H1 (cell line): Measurements from ENCODE around the gene ST13. TPM values are rescaled to one million over a fixed set of nuclear protein-coding genes. Genes with fewer than 3 reads are reported as not detected.

Experiments
- CTCF ChIA-PET: fragments of 300-600 bp; sonication (Branson Sonifier 250); formaldehyde crosslinking; loops from one replicate; lab custom pipeline; 2021; ENCODE audit not compliant: partially characterized antibody; lab: Charles Lee
- POLR2A ChIA-PET: fragments of 300-600 bp; sonication (Branson Sonifier 250); formaldehyde crosslinking; loops from one replicate; lab custom pipeline; 2021; ENCODE audit warnings: inconsistent platforms; ENCODE audit not compliant: partially characterized antibody; lab: Charles Lee
- DNase-seq, 2 experiments: peaks; one replicate each; pipeline versions ENCODE4 v3.0.0 to v3.0.0-alpha.2; 2010 to 2022; ENCODE audit warnings: low spot score in 2 of 2, low read depth in 1 of 2, mixed read lengths in 1 of 2
- FAIRE-seq: peaks from 2 replicates; lab custom pipeline; 2011; peaks lifted over from hg19 to GRCh38; lab: Jason Lieb, UNC
- H2AFZ ChIP-seq: 2 replicates; pipeline ENCODE4 v1.8.1; 2012; ENCODE audit warnings: low read length, inconsistent platforms
- H2AK5ac ChIP-seq: 2 replicates; pipeline ENCODE4 v1.6.1; 2013; ENCODE audit warnings: low read depth, low read length
- H2BK120ac ChIP-seq: replicated peaks from 2 replicates; pipeline ENCODE3; 2013; ENCODE audit warnings: low read depth, low read length, inconsistent platforms
- H2BK12ac ChIP-seq: 2 replicates; pipeline ENCODE4 v1.6.1; 2013; ENCODE audit warnings: low read depth, low read length
- H2BK15ac ChIP-seq: 2 replicates; pipeline ENCODE4 v1.6.1; 2013; ENCODE audit warnings: low read length
- H2BK20ac ChIP-seq: 2 replicates; pipeline ENCODE4 v1.6.1; 2013; ENCODE audit warnings: low read length
- H2BK5ac ChIP-seq: 2 replicates; pipeline ENCODE4 v1.6.1; 2013; ENCODE audit warnings: low read depth, low read length
- H3K14ac ChIP-seq: 2 replicates; pipeline ENCODE4 v1.6.1; 2013; ENCODE audit warnings: inconsistent platforms; ENCODE audit not compliant: insufficient read length
- H3K18ac ChIP-seq: 2 replicates; pipeline ENCODE4 v1.6.1; 2013; ENCODE audit warnings: low read length; ENCODE audit errors: extremely low read depth
- H3K23ac ChIP-seq: 2 replicates; pipeline ENCODE4 v1.6.1; 2013; ENCODE audit warnings: inconsistent platforms; ENCODE audit not compliant: insufficient read length
- H3K23me2 ChIP-seq: 2 replicates; pipeline ENCODE4 v1.6.1; 2013; ENCODE audit warnings: low read depth, low read length
- H3K27ac ChIP-seq: 2 replicates; pipeline ENCODE4 v1.6.1; 2011; ENCODE audit warnings: low read depth, low read length, inconsistent platforms
- H3K27me3 ChIP-seq, 4 experiments: replicated peaks in 1 of 4; 1 replicate in 1 of 4; 2 replicates in 3 of 4; pipeline versions ENCODE4 v1.6.1 to v1.8.1; 2011 to 2013; ENCODE audit warnings: low read length in 3 of 4, mild to moderate bottlenecking in 3 of 4, inconsistent platforms in 2 of 4, mixed read lengths in 2 of 4, moderate library complexity in 1 of 4; ENCODE audit not compliant: control insufficient read depth in 3 of 4, insufficient read depth in 3 of 4; ENCODE audit errors: extremely low read depth in 1 of 4
- H3K36me3 ChIP-seq, 4 experiments: 2 replicates each; pipeline versions ENCODE4 v1.6.1 to v1.8.1; 2011 to 2013; ENCODE audit warnings: mild to moderate bottlenecking in 4 of 4, low read length in 3 of 4, moderate library complexity in 2 of 4, control low read depth in 1 of 4, inconsistent platforms in 1 of 4; ENCODE audit not compliant: insufficient read depth in 4 of 4, control insufficient read depth in 2 of 4
- H3K4ac ChIP-seq: replicated peaks from 2 replicates; pipeline ENCODE3; 2013; ENCODE audit warnings: low read length, low read depth, mixed read lengths, inconsistent platforms; ENCODE audit not compliant: insufficient read length
- H3K4me1 ChIP-seq, 4 experiments: replicated peaks in 1 of 4; 1 replicate in 1 of 4; 2 replicates in 3 of 4; pipeline versions ENCODE4 v1.6.1 to v1.8.1; 2011 to 2013; ENCODE audit warnings: low read length in 3 of 4, inconsistent platforms in 2 of 4, mixed read lengths in 1 of 4; ENCODE audit not compliant: insufficient read depth in 4 of 4, control insufficient read depth in 3 of 4
- H3K4me2 ChIP-seq, 2 experiments: 2 replicates each; pipeline versions ENCODE4 v1.6.1 to v1.8.1; 2011 to 2013; ENCODE audit warnings: low read depth in 2 of 2, low read length in 2 of 2, control low read depth in 1 of 2, inconsistent platforms in 1 of 2, mild to moderate bottlenecking in 1 of 2; ENCODE audit not compliant: insufficient read depth in 1 of 2
- H3K4me3 ChIP-seq, 4 experiments: fragments of 200-600, 300-600 bp in 1 of 4; sonication (generic), shearing (Covaris generic), sonication (Bioruptor Twin) in 1 of 4; 2 replicates each; pipeline versions ENCODE4 v1.5.1 to v1.8.1; 2011 to 2016; ENCODE audit warnings: low read length in 4 of 4, low read depth in 3 of 4, control low read depth in 2 of 4, inconsistent platforms in 2 of 4, mild to moderate bottlenecking in 2 of 4, mixed read lengths in 1 of 4, moderate library complexity in 1 of 4; ENCODE audit not compliant: insufficient read depth in 2 of 4; ENCODE audit errors: extremely low read depth in 1 of 4
- H3K56ac ChIP-seq: replicated peaks from 2 replicates; pipeline ENCODE3; 2013; ENCODE audit warnings: low read depth, mild to moderate bottlenecking, mixed read lengths, low read length, inconsistent platforms; ENCODE audit not compliant: insufficient read length
- H3K79me1 ChIP-seq: 2 replicates; pipeline ENCODE4 v1.6.1; 2013; ENCODE audit warnings: low read depth, low read length, control low read depth
- H3K79me2 ChIP-seq, 2 experiments: 2 replicates each; pipeline versions ENCODE4 v1.6.1 to v1.8.1; 2012 to 2013; ENCODE audit warnings: low read length in 2 of 2, mild to moderate bottlenecking in 2 of 2, inconsistent platforms in 1 of 2; ENCODE audit not compliant: insufficient read depth in 2 of 2, control insufficient read depth in 1 of 2
- H3K9ac ChIP-seq, 4 experiments: replicated peaks in 1 of 4; 1 replicate in 1 of 4; 2 replicates in 3 of 4; pipeline versions ENCODE4 v1.6.1 to v1.8.1; 2011 to 2013; ENCODE audit warnings: low read depth in 3 of 4, low read length in 3 of 4, control low read depth in 2 of 4, mild to moderate bottlenecking in 2 of 4, moderate library complexity in 2 of 4, inconsistent platforms in 1 of 4; ENCODE audit errors: extremely low read depth in 1 of 4
- H3K9me3 ChIP-seq, 2 experiments: 2 replicates each; pipeline versions ENCODE4 v1.6.1 to v1.8.1; 2012 to 2013; ENCODE audit warnings: mild to moderate bottlenecking in 2 of 2, moderate library complexity in 2 of 2, control low read depth in 1 of 2, inconsistent platforms in 1 of 2, low read depth in 1 of 2, low read length in 1 of 2, mixed read lengths in 1 of 2; ENCODE audit not compliant: insufficient read depth in 2 of 2
- H4K20me1 ChIP-seq, 2 experiments: replicated peaks in 1 of 2; 2 replicates each; pipeline versions ENCODE3 to v1.8.1; 2011 to 2013; ENCODE audit warnings: inconsistent platforms in 2 of 2, low read length in 2 of 2, mild to moderate bottlenecking in 1 of 2; ENCODE audit not compliant: insufficient read depth in 2 of 2, control insufficient read depth in 1 of 2
- H4K5ac ChIP-seq: 2 replicates; pipeline ENCODE4 v1.6.1; 2013; ENCODE audit warnings: low read length, low read depth, mixed read lengths, inconsistent platforms; ENCODE audit not compliant: insufficient read length
- H4K8ac ChIP-seq: 2 replicates; pipeline ENCODE4 v1.8.0; 2013; ENCODE audit warnings: mild to moderate bottlenecking, moderate library complexity, low read length, inconsistent platforms; ENCODE audit not compliant: insufficient read depth; ENCODE audit errors: extremely low read depth
- H4K91ac ChIP-seq: replicated peaks from 2 replicates; pipeline ENCODE3; 2013; ENCODE audit warnings: low read length, mixed read lengths, inconsistent platforms; ENCODE audit not compliant: insufficient read length
- BACH1 ChIP-seq: IDR thresholded peaks from 2 replicates; pipeline ENCODE4 v1.6.1; 2012; ENCODE audit warnings: low read length, improper control_type of control experiment
- KDM4A ChIP-seq: IDR thresholded peaks from one replicate; pipeline ENCODE4 v1.7.1; 2012; ENCODE audit warnings: low read depth, mild to moderate bottlenecking, moderate library complexity, low read length, inconsistent platforms; ENCODE audit not compliant: severe bottlenecking
- POLR2AphosphoS5 ChIP-seq: IDR thresholded peaks from 2 replicates; pipeline ENCODE4 v1.6.1; 2011; ENCODE audit warnings: low read depth, low read length
- SIRT6 ChIP-seq: IDR thresholded peaks from one replicate; pipeline ENCODE4 v1.7.1; 2012; ENCODE audit warnings: low read length, inconsistent platforms
- SRF ChIP-seq: IDR thresholded peaks from 2 replicates; pipeline ENCODE4 v1.6.1; 2011; ENCODE audit warnings: mild to moderate bottlenecking, low read depth, low read length, moderate library complexity
- SUZ12 ChIP-seq: fragments of 200-600 bp; sonication (generic); IDR thresholded peaks from 2 replicates; pipeline ENCODE4 v1.6.1; 2012; ENCODE audit warnings: mild to moderate bottlenecking, inconsistent platforms, low read length, moderate library complexity, mixed read lengths
- TAF1 ChIP-seq: IDR thresholded peaks from 2 replicates; pipeline ENCODE4 v1.6.1; 2011; ENCODE audit warnings: mild to moderate bottlenecking, low read depth, low read length
- TEAD4 ChIP-seq: IDR thresholded peaks from 2 replicates; pipeline ENCODE4 v1.6.1; 2012; ENCODE audit warnings: low read depth, low read length, inconsistent platforms, mixed read lengths
- ZNF274 ChIP-seq: IDR thresholded peaks from 2 replicates; pipeline ENCODE4 v1.7.0; 2012; ENCODE audit warnings: low read length, borderline replicate concordance; ENCODE audit errors: extremely low read depth
- WGBS, 2 experiments: shearing (Covaris generic) in 1 of 2; methylation state at CpG; one replicate each; pipeline versions ENCODE4 v1.1.6 to v1.1.7; 2013 to 2015; ENCODE audit warnings: low lambda C conversion rate in 2 of 2, mixed read lengths in 2 of 2, inconsistent platforms in 1 of 2, low coverage in 1 of 2, missing lambda C conversion rate in 1 of 2; ENCODE audit not compliant: insufficient replicate concordance in 2 of 2, insufficient coverage in 1 of 2, insufficient read length in 1 of 2; ENCODE audit errors: extremely low coverage in 1 of 2, missing lambda C conversion rate in 1 of 2; 5-methylcytosine and 5-hydroxymethylcytosine counted together
- long read RNA-seq, 2 experiments: library from RNA in 1 of 2; library from capped mRNA in 1 of 2; stranded (forward); transcript quantifications; one replicate each; pipeline ENCODE4 v2.0.0, GENCODE V29; 2021; ENCODE audit warnings: inconsistent platforms in 1 of 2
- polyA minus RNA-seq, 3 experiments: library from RNA; depleted of rRNA, polyadenylated mRNA; stranded (reverse); fragments of >200 nt; gene quantifications; 1 replicate in 2 of 3; 2 replicates in 1 of 3; pipeline ENCODE4 v1.2.3, GENCODE V29; 2011
- polyA plus RNA-seq, 7 experiments: library from polyadenylated mRNA; depleted of rRNA in 3 of 7; stranded (reverse) in 5 of 7; unstranded in 2 of 7; fragments of >200 nt in 5 of 7; fragments of 200-250 nt in 2 of 7; gene quantifications; 1 replicate in 5 of 7; 2 replicates in 1 of 7; 4 replicates in 1 of 7; pipeline versions ENCODE4 v1.2.1 to v1.2.3, GENCODE V29; 2011 to 2013; ENCODE audit warnings: missing spikeins in 2 of 7, mixed read lengths in 2 of 7
- total RNA-seq: library from RNA; stranded (reverse); fragmentation: NEBNext Ultra II Directional; extraction: Animal tissue kit (Norgen Biotek cat#: 25700); gene quantifications from 2 replicates; pipeline ENCODE4 v1.2.1, GENCODE V29; 2021

Gene ST13
- total RNA-seq (305 TPM in 2 replicates), polyA plus RNA-seq (2011; rRNA removed) (32.5 and 52.0 TPM in 2 replicates), polyA minus RNA-seq (2011; rRNA and poly(A)+ RNA removed) (103 and 149 TPM in 2 replicates)
- polyA plus RNA-seq (2011; cell fraction: cytosol; rRNA removed) = 132 TPM
- polyA plus RNA-seq (2011; cell fraction: nucleus; rRNA removed) = 45.9 TPM
- 322 to 358 TPM (median 337 TPM) in 4 replicates for polyA plus RNA-seq (2012, experiment 1 of 2)
- polyA plus RNA-seq (2012, experiment 2 of 2) = 43.0 TPM
- polyA plus RNA-seq (2013, experiment 1 of 2) = 191 TPM
- 216 TPM for polyA plus RNA-seq (2013, experiment 2 of 2)
- 87.9 TPM for polyA minus RNA-seq (2011; cell fraction: cytosol; rRNA and poly(A)+ RNA removed)
- polyA minus RNA-seq (2011; cell fraction: nucleus; rRNA and poly(A)+ RNA removed) = 60.0 TPM
- long read RNA-seq, experiment 1, transcript ST13-201 (12 exons, 3,595 nt) = major isoform, 19 of 310 reads
- long read RNA-seq, experiment 1, partial matches to known transcripts = 220 of 310 reads
- long read RNA-seq, experiment 1, other reads (novel, unspliced or antisense) = 71 of 310 reads
- long read RNA-seq, experiment 2, transcript ST13-201 (12 exons, 3,595 nt) = major isoform, 514 of 556 reads
- long read RNA-seq, experiment 2, partial matches to known transcripts = 22 of 556 reads
- long read RNA-seq, experiment 2, other reads (novel, unspliced or antisense) = 20 of 556 reads

DNA sequence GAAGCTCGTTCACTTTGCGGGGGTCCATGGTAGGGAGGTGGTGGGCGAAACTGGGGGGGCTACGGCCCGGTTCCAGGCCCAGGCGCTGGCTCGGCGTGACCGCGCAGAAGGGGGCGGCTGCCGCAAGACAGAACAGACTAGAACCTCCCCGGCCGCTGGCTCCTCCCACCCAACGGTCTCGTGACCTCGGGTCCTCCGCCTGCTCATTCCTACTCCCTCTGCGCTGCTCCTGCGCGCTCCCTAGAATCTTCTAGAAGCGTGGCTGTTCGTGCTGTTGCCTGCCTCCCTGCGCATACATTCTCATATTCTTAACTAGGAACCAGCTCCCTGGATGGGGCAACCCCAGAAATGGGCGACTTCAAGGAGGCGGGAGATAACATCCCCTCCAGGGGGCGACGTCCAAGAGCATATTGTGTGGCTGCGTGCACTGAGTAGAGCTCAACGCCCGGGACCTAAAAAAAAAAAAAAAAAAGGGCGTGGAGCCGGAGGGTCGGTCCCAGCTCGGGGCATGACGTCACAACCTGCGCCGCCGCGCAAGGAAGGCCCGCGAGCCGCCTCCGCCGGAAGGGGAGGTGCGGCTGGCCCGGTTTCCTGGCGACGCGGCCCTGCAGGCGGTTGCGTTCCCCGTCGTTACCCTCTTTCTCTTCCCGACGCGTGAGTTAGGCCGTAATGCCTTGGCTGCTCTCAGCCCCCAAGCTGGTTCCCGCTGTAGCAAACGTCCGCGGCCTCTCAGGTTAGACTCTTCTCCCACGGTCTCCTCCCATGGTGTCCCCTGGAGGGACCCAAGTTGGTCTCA is at the start of gene ST13, which contains the start of gene XPNPEP3:
TSS of gene ST13 (minus strand) at position 127 of the 796 bp plus-strand sequence. CDS start at position 28, 99 bp downstream.
TSS of gene XPNPEP3 (plus strand) at position 636 of the 796 bp plus-strand sequence. CDS start at position 670, 34 bp downstream.
- FAIRE-seq (peak; percentile 76), DNase-seq (peak; percentile 88 to 98)
- H3K4ac ChIP-seq = peak within 1 kb of the TSS; percentile 45
- no peak within 1 kb of the TSS for H3K23ac ChIP-seq
- peak within 1 kb of the TSS; percentile 100 for H4K8ac ChIP-seq
- no peaks in the 10 kb centered on the region for H3K27me3 ChIP-seq
- peaks cover 0 to 6% of the 10 kb centered on the region in 2 experiments for H4K20me1 ChIP-seq
- no peak within 1 kb of the TSS for H2BK15ac ChIP-seq
- H3K9ac ChIP-seq = peak within 1 kb of the TSS; percentile 91 to 99 (median 94)
- CTCF ChIA-PET = interaction anchor here (0.6 to 1.9 kb wide), 4 partner anchors 11 to 92 kb away, joined by 3 to 11 read pairs (median 4); no protein-coding TSS in a partner anchor
- peak within 1 kb of the TSS; percentile 98 for H3K27ac ChIP-seq
- peak within 1 kb of the TSS; percentile 97 for H4K5ac ChIP-seq
- H3K4me3 ChIP-seq = peak within 1 kb of the TSS; percentile 98 to 99 (median 98)
- peaks cover 8% of the 10 kb centered on the region for H3K23me2 ChIP-seq
- peaks cover 39 to 91% of the 10 kb centered on the region in 2 experiments for H3K79me2 ChIP-seq
- H2BK12ac ChIP-seq = peak within 1 kb of the TSS; percentile 86; the same call in 1 of the 2 replicates
- peak within 1 kb of the TSS; percentile 98 for H2BK5ac ChIP-seq
- 0 out of 2 replicates have a peak within 1 kb of the TSS, but pooled peaks have one; percentile 46 for H2AK5ac ChIP-seq
- H3K14ac ChIP-seq = no peak within 1 kb of the TSS
- peak within 1 kb of the TSS; percentile 91 for H3K18ac ChIP-seq
- peak within 1 kb of the TSS; percentile 91 for H2AFZ ChIP-seq
- H3K4me1 ChIP-seq = peaks cover 0 to 6% (median 0%) of the 10 kb centered on the region in 4 experiments; a peak in 2 of 7 replicates
- peak within 1 kb of the TSS; percentile 95 for H3K56ac ChIP-seq
- peak within 1 kb of the TSS; percentile 94 for H2BK120ac ChIP-seq
- H3K9me3 ChIP-seq = no peaks in the 10 kb centered on the region
- H3K36me3 ChIP-seq = peaks cover 0 to 12% (median 0%) of the 10 kb centered on the region in 4 experiments; a peak in 4 of 8 replicates
- 1% methylated on average over 48 of the region's 63 CpGs; no CpG with 5 or more reads in 1 of the 2 experiments for WGBS, 2 experiments
- H3K79me1 ChIP-seq = no peaks in the 10 kb centered on the region; the same call in 1 of the 2 replicates
- H4K91ac ChIP-seq = peak within 1 kb of the TSS; percentile 93
- POLR2A ChIA-PET = interaction anchor here (0.5 to 4.9 kb wide), 24 partner anchors 8 to 510 kb away, joined by 3 to 24 read pairs (median 4); partner anchors contain the start of genes ADSL and SLC25A17
- peak within 1 kb of the TSS; percentile 68 to 79 for H3K4me2 ChIP-seq
- H2BK20ac ChIP-seq = no peak within 1 kb of the TSS
- TF ChIP-seq TAF1 (peak; percentile 69), SRF (peak; percentile 62), SUZ12 (no peak), TEAD4 (no peak), ZNF274 (no peak), BACH1 (no peak), KDM4A (peak; percentile 89), POLR2AphosphoS5 (peak; percentile 89), SIRT6 (no peak)
